Measurements from ENCODE around the gene NRG3.

The NRG3 gene

DNA sequence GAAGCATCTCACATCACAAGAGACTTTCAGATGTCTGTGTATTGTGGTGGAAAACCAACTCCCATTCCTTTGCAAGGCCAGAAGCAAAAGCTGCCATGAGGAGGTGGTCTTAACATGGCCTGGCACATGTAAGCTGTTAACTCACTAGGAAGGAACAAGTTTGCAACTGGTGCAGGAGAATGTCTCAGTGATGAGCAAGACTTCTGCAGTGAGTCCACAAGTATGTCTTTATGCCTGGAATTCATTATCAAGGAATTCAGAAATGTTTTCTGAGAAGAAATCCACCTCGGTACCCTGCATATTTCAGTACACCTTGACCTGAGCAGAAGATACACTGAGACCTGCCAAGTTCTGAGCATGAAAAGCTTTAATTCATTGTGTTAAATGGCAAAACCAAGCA is 1033.1 kb downstream of the NRG3 start:
- DNase-seq (ENCODE audit: extremely low read depth, insufficient read length), result no peak
- Histone ChIP-seq H3K27me3 (replicated peaks; ENCODE audit: control insufficient read depth, insufficient read depth, low read length) (no peaks in the 10 kb centered on the region), H3K36me3 (ENCODE audit: control insufficient read depth, insufficient read depth, low read length) (no peaks in the 10 kb centered on the region), H3K4me3 (replicated peaks; ENCODE audit: low read depth, low read length) (no peak overlapping the region)
- TF ChIP-seq, protein P1, sequence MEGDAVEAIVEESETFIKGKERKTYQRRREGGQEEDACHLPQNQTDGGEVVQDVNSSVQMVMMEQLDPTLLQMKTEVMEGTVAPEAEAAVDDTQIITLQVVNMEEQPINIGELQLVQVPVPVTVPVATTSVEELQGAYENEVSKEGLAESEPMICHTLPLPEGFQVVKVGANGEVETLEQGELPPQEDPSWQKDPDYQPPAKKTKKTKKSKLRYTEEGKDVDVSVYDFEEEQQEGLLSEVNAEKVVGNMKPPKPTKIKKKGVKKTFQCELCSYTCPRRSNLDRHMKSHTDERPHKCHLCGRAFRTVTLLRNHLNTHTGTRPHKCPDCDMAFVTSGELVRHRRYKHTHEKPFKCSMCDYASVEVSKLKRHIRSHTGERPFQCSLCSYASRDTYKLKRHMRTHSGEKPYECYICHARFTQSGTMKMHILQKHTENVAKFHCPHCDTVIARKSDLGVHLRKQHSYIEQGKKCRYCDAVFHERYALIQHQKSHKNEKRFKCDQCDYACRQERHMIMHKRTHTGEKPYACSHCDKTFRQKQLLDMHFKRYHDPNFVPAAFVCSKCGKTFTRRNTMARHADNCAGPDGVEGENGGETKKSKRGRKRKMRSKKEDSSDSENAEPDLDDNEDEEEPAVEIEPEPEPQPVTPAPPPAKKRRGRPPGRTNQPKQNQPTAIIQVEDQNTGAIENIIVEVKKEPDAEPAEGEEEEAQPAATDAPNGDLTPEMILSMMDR (IDR thresholded peaks at IDR 0.05; ENCODE audit: insufficient read depth, low read length, poor library complexity, severe bottlenecking), result no peak

DNA sequence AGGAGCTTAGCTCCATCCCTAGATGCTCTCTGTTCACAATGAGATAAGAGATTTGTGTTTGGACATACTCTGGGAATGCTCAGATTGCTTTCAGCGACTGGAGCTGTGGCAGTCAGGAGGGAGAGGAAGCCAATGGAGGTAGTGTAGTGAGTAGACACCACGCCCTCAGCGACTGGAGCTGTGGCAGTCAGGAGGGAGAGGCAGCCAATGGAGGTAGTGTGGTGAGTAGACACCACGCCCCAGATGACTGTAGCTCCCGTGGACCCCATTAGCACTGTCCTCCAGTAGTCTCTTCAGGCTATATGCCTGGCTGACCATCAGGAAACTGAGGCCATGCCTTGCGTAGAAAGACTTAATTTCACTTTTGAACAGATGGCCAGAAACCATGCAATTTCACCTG is 1033.8 kb downstream of the NRG3 start:
- Histone ChIP-seq H3K36me3 (ENCODE audit: control insufficient read depth, insufficient read depth, low read length) (no peaks in the 10 kb centered on the region), H3K4me3 (replicated peaks; ENCODE audit: low read depth, low read length) (no peak overlapping the region)
- DNase-seq (ENCODE audit: extremely low read depth, insufficient read length), result no peak

DNA sequence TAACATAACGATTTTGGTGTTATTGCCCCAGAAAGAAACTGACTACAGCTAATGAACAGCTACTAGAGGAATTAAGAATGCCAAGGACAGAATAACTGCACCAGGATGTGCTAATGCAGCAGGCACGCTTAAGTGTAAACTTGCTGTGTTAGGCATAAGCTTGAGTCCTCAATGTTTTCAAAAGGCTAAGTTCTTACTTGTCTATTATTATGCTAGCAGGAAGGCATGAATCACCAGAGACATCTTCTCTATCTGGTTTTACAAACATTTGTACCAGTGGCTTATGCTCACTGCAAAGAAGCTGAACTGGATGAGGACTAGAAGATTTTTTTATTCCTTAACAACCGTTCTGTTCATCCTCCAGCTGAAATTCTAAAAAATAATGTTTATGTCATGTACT is 1035.3 kb downstream of the NRG3 start:
- H3K4me3 ChIP-seq (replicated peaks; ENCODE audit: low read depth, low read length), result no peak overlapping the region
- no peaks in the 10 kb centered on the region for H3K27me3 ChIP-seq (replicated peaks; ENCODE audit: control insufficient read depth, insufficient read depth, low read length)
- TF ChIP-seq, protein P1 (IDR thresholded peaks at IDR 0.05; ENCODE audit: insufficient read depth, low read length, poor library complexity, severe bottlenecking), result no peak
- no peak for DNase-seq (ENCODE audit: extremely low read depth, insufficient read length)
- no peaks in the 10 kb centered on the region for H3K36me3 ChIP-seq (ENCODE audit: control insufficient read depth, insufficient read depth, low read length)

More for the DNA sequence above, 1033.8 kb downstream of the NRG3 start:
- TF ChIP-seq, protein P1 (IDR thresholded peaks at IDR 0.05; ENCODE audit: insufficient read depth, low read length, poor library complexity, severe bottlenecking), result no peak
- H3K27me3 ChIP-seq (replicated peaks; ENCODE audit: control insufficient read depth, insufficient read depth, low read length), result no peaks in the 10 kb centered on the region

DNA sequence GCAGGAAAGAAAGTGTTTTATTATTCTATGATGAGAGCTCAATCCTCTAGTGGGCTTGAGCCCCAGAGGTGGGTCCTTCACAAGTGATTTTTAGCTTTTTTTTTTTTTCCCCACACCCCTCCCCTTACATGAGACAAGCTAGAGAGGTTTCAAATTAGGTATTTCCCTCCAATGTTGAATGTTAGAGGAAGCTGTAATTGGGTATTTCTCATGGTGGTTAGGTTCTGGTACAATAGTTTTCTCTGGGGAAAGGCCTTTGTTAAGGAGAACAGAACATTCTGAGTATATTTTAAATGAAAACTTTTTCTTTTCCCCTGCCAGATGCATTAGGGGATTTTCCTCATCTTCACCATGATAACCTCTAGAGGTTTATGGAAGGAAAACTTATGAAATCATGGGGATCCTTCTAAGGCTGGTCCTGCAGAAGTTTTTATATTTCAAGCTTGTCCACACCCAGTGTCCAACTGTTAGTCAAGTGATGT is 1039.7 kb downstream of the NRG3 start:
- DNase-seq (ENCODE audit: extremely low read depth, insufficient read length), result no peak
- H3K36me3 ChIP-seq (ENCODE audit: control insufficient read depth, insufficient read depth, low read length), result no peaks in the 10 kb centered on the region
- no peak overlapping the region for H3K4me3 ChIP-seq (replicated peaks; ENCODE audit: low read depth, low read length)
- TF ChIP-seq, protein P1 (IDR thresholded peaks at IDR 0.05; ENCODE audit: insufficient read depth, low read length, poor library complexity, severe bottlenecking), result no peak
- no peaks in the 10 kb centered on the region for H3K27me3 ChIP-seq (replicated peaks; ENCODE audit: control insufficient read depth, insufficient read depth, low read length)

DNA sequence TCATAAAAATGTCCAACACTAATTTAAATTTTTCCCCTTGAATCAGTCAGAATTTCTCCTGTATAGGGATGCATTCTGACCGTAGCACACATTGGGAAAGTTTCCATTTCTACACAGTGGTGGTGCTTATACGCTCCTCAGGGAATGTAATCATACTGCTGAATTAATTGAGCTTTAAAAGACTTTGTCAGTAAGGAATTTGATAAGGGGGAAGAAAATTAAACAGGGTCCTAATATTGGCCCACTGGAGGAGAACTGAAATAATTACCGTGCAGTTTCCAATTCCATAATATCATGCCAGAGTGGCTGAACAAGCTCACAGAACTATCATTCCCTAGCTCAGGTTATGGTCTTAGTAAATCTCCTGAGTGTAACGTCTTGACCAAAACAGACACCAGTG is 1041.9 kb downstream of the NRG3 start:
- Histone ChIP-seq H3K36me3 (ENCODE audit: control insufficient read depth, insufficient read depth, low read length) (no peaks in the 10 kb centered on the region), H3K27me3 (replicated peaks; ENCODE audit: control insufficient read depth, insufficient read depth, low read length) (no peaks in the 10 kb centered on the region), H3K4me3 (replicated peaks; ENCODE audit: low read depth, low read length) (no peak overlapping the region)
- no peak for DNase-seq (ENCODE audit: extremely low read depth, insufficient read length)
- TF ChIP-seq, protein P1 (IDR thresholded peaks at IDR 0.05; ENCODE audit: insufficient read depth, low read length, poor library complexity, severe bottlenecking), result no peak

DNA sequence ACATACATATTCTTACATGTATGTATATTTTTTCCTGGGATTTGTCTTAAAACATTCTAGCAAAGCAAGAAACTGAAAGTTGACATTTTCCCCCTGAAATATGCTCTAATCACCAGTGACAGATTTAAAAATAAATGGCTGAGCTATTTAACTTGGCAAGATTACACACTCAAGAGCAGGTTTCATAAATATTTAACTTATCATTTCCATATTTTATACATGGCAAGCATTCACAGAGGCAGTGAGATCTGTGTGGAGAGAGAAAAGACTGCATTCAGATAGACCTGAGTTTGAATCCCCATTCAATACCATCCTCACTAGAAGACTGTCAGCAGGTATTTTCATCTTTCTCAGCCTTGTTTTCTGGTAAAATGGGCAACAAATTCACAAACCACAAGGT is 1043.0 kb downstream of the NRG3 start:
- H3K27me3 ChIP-seq (replicated peaks; ENCODE audit: control insufficient read depth, insufficient read depth, low read length), result no peaks in the 10 kb centered on the region
- TF ChIP-seq, protein P1 (IDR thresholded peaks at IDR 0.05; ENCODE audit: insufficient read depth, low read length, poor library complexity, severe bottlenecking), result no peak
- DNase-seq (ENCODE audit: extremely low read depth, insufficient read length), result no peak
- no peak overlapping the region for H3K4me3 ChIP-seq (replicated peaks; ENCODE audit: low read depth, low read length)
- no peaks in the 10 kb centered on the region for H3K36me3 ChIP-seq (ENCODE audit: control insufficient read depth, insufficient read depth, low read length)
